Sigmoid colon (tissue), 7 donors: ENCODE results near the gene KCNIP3. TPM values are rescaled to one million over a fixed set of nuclear protein-coding genes. Genes with fewer than 3 reads are reported as not detected.

Source experiments
- DNase-seq: peaks from one replicate; pipeline ENCODE4 v3.0.0-alpha.2; 2019
- H3K27ac ChIP-seq, 4 donors: fragments of 200-600 bp; sonication (generic); one replicate each; pipeline ENCODE4 v1.5.1; 2016 to 2019; ENCODE audit warnings: mild to moderate bottlenecking in 1 of 4
- H3K27me3 ChIP-seq, 3 donors: fragments of 200-600 bp; sonication (generic); one replicate each; pipeline ENCODE4 v1.5.1; 2019; ENCODE audit warnings: mild to moderate bottlenecking in 1 of 3
- H3K36me3 ChIP-seq, 4 donors: fragments of 200-600 bp; sonication (generic); one replicate each; pipeline ENCODE4 v1.5.1; 2016 to 2019
- H3K4me1 ChIP-seq, 4 donors: fragments of 200-600 bp; sonication (generic); one replicate each; pipeline ENCODE4 v1.5.1; 2017 to 2019
- H3K4me3 ChIP-seq, 4 donors: fragments of 200-600 bp; sonication (generic); one replicate each; pipeline ENCODE4 v1.5.1; 2017 to 2019; ENCODE audit warnings: mild to moderate bottlenecking in 2 of 4, moderate library complexity in 1 of 4
- H3K9me3 ChIP-seq, 4 donors: fragments of 200-600 bp in 3 of 4; sonication (generic) in 3 of 4; one replicate each; pipeline versions ENCODE4 v1.5.1 to v1.6.1; 2013 to 2019
- CTCF ChIP-seq, 4 experiments: fragments of 450-650 bp in 3 of 4; fragments of 200-600 bp in 1 of 4; IDR thresholded peaks; one replicate each; pipeline ENCODE4 v1.5.1; 2016 to 2019; ENCODE audit warnings: antibody characterized with exemption in 4 of 4, mild to moderate bottlenecking in 3 of 4, moderate library complexity in 2 of 4
- EP300 ChIP-seq, 4 donors: sonication (generic); formaldehyde crosslinking; IDR thresholded peaks; one replicate each; pipeline ENCODE4 v1.6.1; 2017; ENCODE audit warnings: antibody characterized with exemption in 4 of 4
- POLR2A ChIP-seq, 2 donors: fragments of 450-650 bp; IDR thresholded peaks; one replicate each; pipeline ENCODE4 v1.6.1; 2016; ENCODE audit warnings: antibody characterized with exemption in 2 of 2, mild to moderate bottlenecking in 2 of 2, moderate library complexity in 2 of 2
- POLR2AphosphoS5 ChIP-seq, 4 donors: sonication (generic); formaldehyde crosslinking; IDR thresholded peaks; one replicate each; pipeline ENCODE4 v1.6.1; 2017; ENCODE audit warnings: antibody characterized with exemption in 4 of 4
- WGBS, 2 donors: extraction: QIAGEN DNeasy Blood & Tissue Kit; methylation state at CpG; one replicate each; pipeline ENCODE4 v1.1.7; 2013; 5-methylcytosine and 5-hydroxymethylcytosine counted together
- intact Hi-C: fragments of 100-400 bp; cut with DNase I; formaldehyde crosslinking; loops from one replicate; pipeline ENCODE4 v1.15.1; 2023
- polyA plus RNA-seq, 3 donors: library from polyadenylated mRNA; stranded (reverse); fragments of 200-250 nt; gene quantifications; one replicate each; pipeline ENCODE4 v1.2.3, GENCODE V29; 2013
- total RNA-seq, 4 donors: library from RNA; depleted of rRNA; stranded (reverse); fragments of >200 nt; gene quantifications; one replicate each; pipeline ENCODE4 v1.1.0, GENCODE V29; 2016
- donor health status: healthy with polysubstance abuse.
- donor health status: Bipolar disorder and iron deficiency.
- donor health status: healthy.

Gene KCNIP3
- total and polyA plus RNA-seq, 7 donors: 1.8 to 23.8 (median 11.8) TPM

- DNase-seq: peak; percentile 69
- H3K27me3 ChIP-seq: peaks cover 0 to 5% (median 0%) of the 10 kb centered on the region in 3 donors
- WGBS, 2 donors: 13 to 18% methylated on average over 78 of the region's 78 CpGs
- H3K4me3 ChIP-seq: peak overlapping the region; percentile 37 to 81 (median 74)
- TF ChIP-seq POLR2AphosphoS5 (IDR thresholded peaks at IDR 0.05) (no peak), CTCF (IDR thresholded peaks at IDR 0.05) (no peak), POLR2A (IDR thresholded peaks at IDR 0.05) (no peak), EP300 (IDR thresholded peaks at IDR 0.05) (no peak)
- no peaks in the 10 kb centered on the region for H3K9me3 ChIP-seq
- H3K36me3 ChIP-seq: no peaks in the 10 kb centered on the region
- intact Hi-C loops: loop anchor here (2.0 to 5.0 kb wide), 4 partner anchors 24 to 140 kb away; partner anchors contain the start of genes FAHD2A and ZNF892
- peaks cover 0 to 25% (median 18%) of the 10 kb centered on the region in 4 donors for H3K4me1 ChIP-seq
- H3K27ac ChIP-seq: peak overlapping the region; percentile 52 to 79 (median 72)
Observed at GRCh38 chr2:95346738-95347671, 49.9 kb downstream of the KCNIP3 start.

GRCh38 chr2:95347681-95348608 is 50.8 kb downstream of the KCNIP3 start:
- intact Hi-C loops: loop anchor here (2.0 to 5.0 kb wide), 4 partner anchors 25 to 141 kb away; partner anchors contain the start of genes FAHD2A and ZNF892
- Histone ChIP-seq H3K27ac (peak overlapping the region in 2 of 4 donors; percentile 71 to 79), H3K9me3 (no peaks in the 10 kb centered on the region), H3K4me1 (peaks cover 0 to 25% (median 18%) of the 10 kb centered on the region in 4 donors), H3K4me3 (peak overlapping the region in 1 of 4 donors; percentile 74), H3K36me3 (no peaks in the 10 kb centered on the region), H3K27me3 (no peaks in the 10 kb centered on the region)
- no peak for TF ChIP-seq POLR2AphosphoS5 (IDR thresholded peaks at IDR 0.05)
- no peak for TF ChIP-seq EP300 (IDR thresholded peaks at IDR 0.05)
- no peak for TF ChIP-seq POLR2A (IDR thresholded peaks at IDR 0.05)
- no peak for TF ChIP-seq CTCF (IDR thresholded peaks at IDR 0.05)
- WGBS, 2 donors: 65 to 70% methylated on average over 22 of the region's 22 CpGs
- peak; percentile 60 for DNase-seq

GRCh38 chr2:95348609-95349567 is 51.7 kb downstream of the KCNIP3 start:
- peak; percentile 48 for DNase-seq
- WGBS, 2 donors: 39 to 59% methylated on average over 12 of the region's 12 CpGs
- Histone ChIP-seq H3K27me3 (no peaks in the 10 kb centered on the region), H3K27ac (no peak overlapping the region), H3K4me3 (no peak overlapping the region), H3K36me3 (no peaks in the 10 kb centered on the region), H3K9me3 (no peaks in the 10 kb centered on the region), H3K4me1 (peaks cover 0 to 25% (median 18%) of the 10 kb centered on the region in 4 donors)
- intact Hi-C loops: loop anchor here (5.0 kb wide), 3 partner anchors 38 to 142 kb away; partner anchors contain the start of genes FAHD2A and ZNF892
- TF ChIP-seq POLR2A (IDR thresholded peaks at IDR 0.05): no peak
- TF ChIP-seq POLR2AphosphoS5 (IDR thresholded peaks at IDR 0.05): no peak
- TF ChIP-seq CTCF (IDR thresholded peaks at IDR 0.05): no peak
- TF ChIP-seq EP300 (IDR thresholded peaks at IDR 0.05): no peak
